Activated T-cell treated with anti-CD3 and anti-CD28 coated beads, Interleukin-2, amount 50 U/mL, for 24 hours (primary cell): ENCODE data around the gene GABRG3.

Experiments
- DNase-seq: peaks from one replicate; pipeline ENCODE4 v3.0.0-alpha.2; 2020
- H3K27ac Mint-ChIP-seq: 2 replicates; pipeline ENCODE4 v1.8.0; 2020; ENCODE audit warnings: mild to moderate bottlenecking, mixed read lengths
- H3K27me3 Mint-ChIP-seq: 2 replicates; pipeline ENCODE4 v1.8.0; 2020; ENCODE audit warnings: mixed read lengths
- H3K36me3 Mint-ChIP-seq: 2 replicates; pipeline ENCODE4 v1.8.0; 2020; ENCODE audit warnings: low read depth, mixed read lengths
- H3K4me1 Mint-ChIP-seq: 2 replicates; pipeline ENCODE4 v1.8.0; 2020; ENCODE audit warnings: low read depth, mixed read lengths
- H3K4me3 Mint-ChIP-seq: 2 replicates; pipeline ENCODE4 v1.8.0; 2020; ENCODE audit warnings: mild to moderate bottlenecking, moderate library complexity, mixed read lengths
- H3K9me3 Mint-ChIP-seq: 2 replicates; pipeline ENCODE4 v1.8.0; 2020; ENCODE audit warnings: mixed read lengths

The GABRG3 gene

GRCh38 chr15:26970712-26971210 is at the start of gene GABRG3:
Gene GABRG3 (plus strand): TSS chr15:26971181.
- H3K4me3 Mint-ChIP-seq, result no peak within 1 kb of the TSS
- DNase-seq, result no peak
- H3K27me3 Mint-ChIP-seq, result peaks cover 31% of the 10 kb centered on the region
- no peaks in the 10 kb centered on the region for H3K4me1 Mint-ChIP-seq
- peaks cover 5% of the 10 kb centered on the region for H3K9me3 Mint-ChIP-seq
- H3K36me3 Mint-ChIP-seq, result no peaks in the 10 kb centered on the region
- no peak within 1 kb of the TSS for H3K27ac Mint-ChIP-seq

DNA sequence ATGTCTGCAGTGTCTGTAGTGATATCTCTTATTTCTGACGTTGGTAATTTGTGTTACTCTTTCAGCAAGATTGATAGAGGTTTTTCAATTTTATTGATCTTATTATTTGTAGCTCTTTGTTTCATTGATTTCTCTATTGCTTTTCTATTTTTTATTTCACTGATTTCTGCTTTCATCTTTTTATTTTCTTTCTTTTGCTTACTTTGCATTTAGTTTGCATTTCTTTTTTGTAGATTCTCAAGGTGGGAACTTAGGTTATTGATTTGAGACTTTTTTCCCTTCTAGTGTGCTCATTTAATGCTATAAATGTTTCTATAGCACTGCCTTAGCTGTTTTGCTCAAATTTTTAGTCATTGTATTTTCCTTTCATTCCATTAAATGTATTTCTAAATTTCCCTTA is 49.5 kb upstream of the GABRG3 start:
- H3K27ac Mint-ChIP-seq, result no peak overlapping the region
- peaks cover 12% of the 10 kb centered on the region for H3K9me3 Mint-ChIP-seq
- H3K4me1 Mint-ChIP-seq, result no peaks in the 10 kb centered on the region
- no peak for DNase-seq
- no peaks in the 10 kb centered on the region for H3K27me3 Mint-ChIP-seq
- H3K4me3 Mint-ChIP-seq, result no peak overlapping the region
- H3K36me3 Mint-ChIP-seq, result no peaks in the 10 kb centered on the region

DNA sequence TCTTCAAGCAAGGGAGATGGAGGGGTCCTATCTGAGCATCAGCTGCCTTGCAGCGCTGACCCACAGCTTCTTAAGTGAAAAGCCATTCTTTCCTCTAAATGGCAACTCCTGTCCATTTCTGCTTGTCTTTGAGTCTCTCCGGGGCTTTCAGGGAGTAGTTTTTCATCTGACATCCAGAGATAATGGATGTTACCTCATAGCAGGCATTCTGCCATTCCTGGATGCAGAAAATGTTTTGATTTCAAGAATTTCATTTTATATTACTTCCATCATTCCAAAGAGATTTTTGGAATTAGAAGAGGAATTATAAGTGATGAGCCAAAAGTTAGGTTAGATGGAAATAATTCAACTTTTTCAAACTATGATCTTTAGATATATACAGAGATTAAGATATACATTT is 44.9 kb upstream of the GABRG3 start:
- Mint-ChIP-seq H3K9me3 (no peaks in the 10 kb centered on the region), H3K27me3 (no peaks in the 10 kb centered on the region)

GRCh38 chr15:26928051-26928450 is 42.9 kb upstream of the GABRG3 start:
- no peaks in the 10 kb centered on the region for H3K4me1 Mint-ChIP-seq
- no peak for DNase-seq
- H3K27me3 Mint-ChIP-seq, result no peaks in the 10 kb centered on the region
- H3K27ac Mint-ChIP-seq, result no peak overlapping the region
- H3K36me3 Mint-ChIP-seq, result no peaks in the 10 kb centered on the region
- H3K9me3 Mint-ChIP-seq, result peaks cover 4% of the 10 kb centered on the region
- H3K4me3 Mint-ChIP-seq, result no peak overlapping the region

More for the DNA sequence above, 44.9 kb upstream of the GABRG3 start:
- Mint-ChIP-seq H3K4me1 (no peaks in the 10 kb centered on the region), H3K36me3 (no peaks in the 10 kb centered on the region), H3K27ac (no peak overlapping the region), H3K4me3 (no peak overlapping the region)
- no peak for DNase-seq

DNA sequence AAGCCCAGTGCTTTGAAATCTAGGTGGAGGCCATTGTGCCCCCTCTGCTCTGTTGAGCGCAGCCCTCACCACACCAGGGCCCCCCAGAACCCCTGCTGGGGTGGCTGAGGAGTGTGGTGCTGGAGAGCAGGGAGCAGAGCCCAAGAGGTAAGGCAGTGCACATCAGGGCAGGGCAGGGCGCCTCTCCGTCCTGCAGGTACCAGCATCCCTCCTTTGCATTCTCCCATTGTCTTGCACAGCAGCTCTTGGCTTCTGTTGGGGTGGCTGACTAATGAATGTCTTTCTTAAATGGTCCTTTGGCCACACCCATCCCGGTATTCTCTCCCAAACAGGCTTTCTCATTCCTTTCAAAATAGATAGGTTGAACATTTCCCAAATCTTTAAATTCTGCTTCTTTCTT is 41.4 kb upstream of the GABRG3 start:
- Mint-ChIP-seq H3K27ac (no peak overlapping the region), H3K9me3 (peaks cover 4% of the 10 kb centered on the region), H3K4me3 (no peak overlapping the region), H3K27me3 (no peaks in the 10 kb centered on the region), H3K36me3 (no peaks in the 10 kb centered on the region), H3K4me1 (no peaks in the 10 kb centered on the region)
- no peak for DNase-seq

DNA sequence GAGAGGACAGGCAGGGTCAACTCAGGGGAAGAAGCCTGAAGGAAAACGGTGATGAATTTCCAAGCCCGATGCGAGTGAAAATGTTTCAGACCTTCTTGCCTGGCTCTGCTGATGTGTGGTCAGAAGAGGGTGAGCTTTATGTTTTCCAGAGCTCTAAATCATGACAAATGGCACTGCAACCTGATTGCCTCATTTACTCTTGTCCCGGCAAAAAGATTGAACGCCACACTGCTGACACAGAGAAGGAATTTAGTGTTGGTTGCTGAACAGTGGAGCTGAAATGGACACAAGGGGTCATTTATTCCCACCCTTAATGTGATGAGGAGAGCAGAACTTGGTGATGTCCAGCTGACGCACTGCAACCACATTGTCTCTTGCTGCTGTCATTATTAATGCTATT is 36.1 kb upstream of the GABRG3 start:
- Mint-ChIP-seq H3K9me3 (peaks cover 4% of the 10 kb centered on the region), H3K4me1 (no peaks in the 10 kb centered on the region), H3K4me3 (no peak overlapping the region), H3K27ac (no peak overlapping the region), H3K36me3 (no peaks in the 10 kb centered on the region), H3K27me3 (no peaks in the 10 kb centered on the region)
- no peak for DNase-seq

DNA sequence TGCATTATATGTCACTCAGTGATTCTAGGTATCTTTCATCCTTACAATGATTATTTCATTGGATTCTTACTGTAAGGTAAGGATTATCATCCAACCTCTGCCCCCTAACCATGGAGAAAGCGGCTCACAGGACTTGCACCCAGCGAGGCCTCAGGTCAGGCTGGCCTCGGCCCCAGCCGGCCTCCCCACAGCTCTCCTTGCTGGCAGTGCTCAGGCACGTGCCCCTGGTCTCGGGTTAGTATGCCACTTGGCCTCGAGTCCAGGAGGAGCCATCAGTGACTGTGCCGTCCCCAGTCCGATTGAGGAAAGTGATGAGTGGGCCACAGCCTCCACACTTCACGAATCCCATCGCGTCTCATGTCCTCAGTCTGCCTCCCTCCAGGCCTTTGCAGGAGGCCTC is 35.7 kb upstream of the GABRG3 start:
- Mint-ChIP-seq H3K9me3 (peaks cover 4% of the 10 kb centered on the region), H3K27ac (no peak overlapping the region), H3K27me3 (no peaks in the 10 kb centered on the region), H3K4me1 (no peaks in the 10 kb centered on the region), H3K4me3 (no peak overlapping the region), H3K36me3 (no peaks in the 10 kb centered on the region)
- DNase-seq, result no peak

- H3K4me3 Mint-ChIP-seq, result no peak overlapping the region
- no peak for DNase-seq
- H3K9me3 Mint-ChIP-seq, result peaks cover 3% of the 10 kb centered on the region
- H3K36me3 Mint-ChIP-seq, result no peaks in the 10 kb centered on the region
- H3K27me3 Mint-ChIP-seq, result no peaks in the 10 kb centered on the region
- H3K27ac Mint-ChIP-seq, result no peak overlapping the region
- H3K4me1 Mint-ChIP-seq, result no peaks in the 10 kb centered on the region
These were observed 34.5 kb upstream of the GABRG3 start for GRCh38 chr15:26936502-26936901.

DNA sequence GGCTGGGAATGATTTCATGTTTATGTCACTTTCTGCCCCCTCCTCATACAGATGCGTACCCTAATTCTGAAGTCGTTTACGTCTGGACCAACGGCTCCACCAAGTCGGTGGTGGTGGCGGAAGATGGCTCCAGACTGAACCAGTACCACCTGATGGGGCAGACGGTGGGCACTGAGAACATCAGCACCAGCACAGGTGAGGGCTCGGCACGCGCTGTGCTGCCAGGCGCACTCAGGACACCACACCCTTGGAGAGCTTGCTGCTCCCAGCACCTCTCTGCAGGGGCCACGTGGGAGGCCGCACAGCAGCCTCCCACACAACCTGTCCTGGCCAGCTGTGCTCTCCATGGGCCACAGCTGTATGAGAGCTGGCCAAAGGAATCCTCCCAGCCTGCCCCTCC is 33.8 kb upstream of the GABRG3 start:
- Mint-ChIP-seq H3K27ac (no peak overlapping the region), H3K9me3 (no peaks in the 10 kb centered on the region), H3K36me3 (no peaks in the 10 kb centered on the region), H3K4me3 (no peak overlapping the region), H3K4me1 (no peaks in the 10 kb centered on the region), H3K27me3 (no peaks in the 10 kb centered on the region)
- no peak for DNase-seq

DNA sequence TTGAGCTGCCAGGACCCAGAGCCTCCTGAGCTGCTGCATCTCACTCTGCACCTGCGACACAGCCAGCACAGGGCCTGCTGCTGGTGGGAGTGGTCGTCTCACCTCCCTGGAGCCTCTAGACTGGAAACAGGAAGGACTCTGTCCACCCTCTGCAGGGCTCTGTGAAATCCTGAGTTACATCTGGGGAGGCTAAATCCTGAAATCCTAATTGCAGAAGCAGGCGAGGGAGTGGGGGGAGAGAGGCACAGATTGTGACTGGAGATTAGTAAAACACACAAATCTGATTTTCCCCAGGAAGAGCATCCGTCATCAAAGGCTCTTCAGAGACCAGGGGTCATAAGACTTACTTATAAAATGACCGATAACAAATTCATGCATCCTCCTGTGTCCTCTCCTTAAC is 31.6 kb upstream of the GABRG3 start:
- DNase-seq, result no peak
- H3K4me1 Mint-ChIP-seq, result no peaks in the 10 kb centered on the region
- no peaks in the 10 kb centered on the region for H3K36me3 Mint-ChIP-seq
- H3K27me3 Mint-ChIP-seq, result no peaks in the 10 kb centered on the region
- H3K9me3 Mint-ChIP-seq, result peaks cover 2% of the 10 kb centered on the region
- H3K27ac Mint-ChIP-seq, result no peak overlapping the region
- H3K4me3 Mint-ChIP-seq, result no peak overlapping the region

- H3K4me1 Mint-ChIP-seq, result no peaks in the 10 kb centered on the region
- H3K9me3 Mint-ChIP-seq, result peaks cover 5% of the 10 kb centered on the region
- H3K27me3 Mint-ChIP-seq, result no peaks in the 10 kb centered on the region
- no peaks in the 10 kb centered on the region for H3K36me3 Mint-ChIP-seq
- DNase-seq, result no peak
- H3K4me3 Mint-ChIP-seq, result no peak overlapping the region
- H3K27ac Mint-ChIP-seq, result no peak overlapping the region
These were observed 29.5 kb upstream of the GABRG3 start for GRCh38 chr15:26941489-26941888.

DNA sequence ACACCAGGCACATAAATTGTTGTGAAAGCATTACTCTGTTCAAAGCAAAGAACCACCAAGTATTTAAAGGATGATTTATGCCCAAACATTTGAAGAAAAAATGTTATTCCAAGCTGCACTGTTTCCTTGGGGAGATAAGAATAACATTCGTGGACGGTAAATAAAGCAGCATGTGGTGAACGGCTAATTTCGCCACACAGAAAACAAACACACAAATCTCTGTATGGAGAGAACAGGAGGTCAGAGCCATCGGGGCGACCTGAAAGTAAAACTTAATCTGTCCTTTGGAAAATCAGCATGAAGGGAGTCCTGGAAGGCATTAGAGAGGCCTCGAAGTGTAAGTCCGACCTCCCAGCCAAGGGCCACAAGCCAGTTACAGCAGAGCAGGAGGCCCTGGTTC is 27.1 kb upstream of the GABRG3 start:
- no peak for DNase-seq
- no peaks in the 10 kb centered on the region for H3K4me1 Mint-ChIP-seq
- no peak overlapping the region for H3K4me3 Mint-ChIP-seq
- H3K36me3 Mint-ChIP-seq, result no peaks in the 10 kb centered on the region
- H3K9me3 Mint-ChIP-seq, result peaks cover 5% of the 10 kb centered on the region
- H3K27ac Mint-ChIP-seq, result no peak overlapping the region
- H3K27me3 Mint-ChIP-seq, result no peaks in the 10 kb centered on the region

GRCh38 chr15:26945046-26945445 is 25.9 kb upstream of the GABRG3 start:
- no peak for DNase-seq
- Mint-ChIP-seq H3K4me3 (no peak overlapping the region), H3K27me3 (no peaks in the 10 kb centered on the region), H3K36me3 (no peaks in the 10 kb centered on the region), H3K27ac (no peak overlapping the region), H3K9me3 (peaks cover 5% of the 10 kb centered on the region), H3K4me1 (no peaks in the 10 kb centered on the region)

GRCh38 chr15:26950001-26950400 is 21.0 kb upstream of the GABRG3 start:
- H3K36me3 Mint-ChIP-seq, result no peaks in the 10 kb centered on the region
- H3K27ac Mint-ChIP-seq, result no peak overlapping the region
- peaks cover 16% of the 10 kb centered on the region for H3K9me3 Mint-ChIP-seq
- no peak overlapping the region for H3K4me3 Mint-ChIP-seq
- H3K4me1 Mint-ChIP-seq, result no peaks in the 10 kb centered on the region
- DNase-seq, result no peak
- H3K27me3 Mint-ChIP-seq, result no peaks in the 10 kb centered on the region

DNA sequence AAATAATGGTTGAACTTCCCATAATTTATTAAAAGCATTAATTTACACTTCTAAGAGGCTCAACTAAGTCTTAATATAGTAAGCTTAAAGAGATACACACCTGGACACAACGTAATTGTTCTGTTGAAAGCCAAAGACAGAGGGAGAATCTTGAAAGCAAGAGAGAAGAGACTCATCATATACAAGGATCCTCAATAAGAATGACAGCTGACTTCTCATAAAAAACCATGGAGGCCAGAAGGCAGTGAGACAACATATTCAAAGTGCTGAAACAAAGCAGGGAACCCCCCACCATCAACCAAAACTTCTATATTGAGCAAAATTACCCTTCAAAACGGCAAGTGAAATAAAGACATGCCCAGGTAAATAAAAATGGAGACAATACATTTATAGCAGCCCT is 16.6 kb upstream of the GABRG3 start:
- no peaks in the 10 kb centered on the region for H3K36me3 Mint-ChIP-seq
- DNase-seq, result no peak

DNA sequence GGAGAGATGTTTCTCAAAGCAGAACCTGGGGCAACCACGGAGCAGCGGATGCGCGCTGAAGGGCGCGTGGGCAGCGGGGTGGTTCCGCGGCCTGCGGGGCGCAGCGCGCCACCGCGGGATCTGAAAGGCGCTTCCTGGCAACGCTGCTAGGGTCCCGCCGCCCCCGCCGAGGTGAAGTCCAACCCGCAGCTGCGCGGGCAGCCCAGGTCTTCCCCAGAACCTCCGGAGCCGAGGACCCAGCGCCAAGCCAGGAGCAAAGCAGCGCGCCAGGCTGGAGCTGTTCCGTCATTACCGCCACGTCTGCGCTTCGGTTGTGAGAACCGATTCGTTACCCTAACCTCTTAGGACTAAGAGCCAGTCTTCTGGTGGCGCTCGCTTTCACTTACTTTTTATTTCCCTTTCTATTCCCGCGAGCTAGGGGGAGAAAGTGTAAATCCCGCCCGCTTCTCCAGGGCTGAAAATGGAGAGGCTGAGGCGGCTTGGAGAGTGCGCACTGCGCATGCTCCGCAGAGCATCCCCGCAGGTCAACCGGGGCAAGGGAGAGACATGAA is 3.2 kb upstream of the GABRG3 start:
- Mint-ChIP-seq H3K4me1 (no peaks in the 10 kb centered on the region), H3K4me3 (no peak overlapping the region), H3K36me3 (no peaks in the 10 kb centered on the region), H3K27ac (no peak overlapping the region), H3K9me3 (peaks cover 5% of the 10 kb centered on the region), H3K27me3 (peaks cover 31% of the 10 kb centered on the region)
- DNase-seq, result no peak

More for the DNA sequence above, 16.6 kb upstream of the GABRG3 start:
- peaks cover 13% of the 10 kb centered on the region for H3K9me3 Mint-ChIP-seq
- H3K4me3 Mint-ChIP-seq, result no peak overlapping the region
- no peaks in the 10 kb centered on the region for H3K27me3 Mint-ChIP-seq
- H3K4me1 Mint-ChIP-seq, result no peaks in the 10 kb centered on the region
- H3K27ac Mint-ChIP-seq, result no peak overlapping the region
